A549 (cell line): ENCODE data around the gene TNN.

Source experiments
- CHD2 ChIP-seq: fragments of 150-350 bp; IDR thresholded peaks from 2 replicates; pipeline ENCODE4 v1.6.1; 2014; ENCODE audit warnings: low read length; ENCODE audit not compliant: partially characterized antibody
- EHMT2 ChIP-seq: fragments of 200-600 bp; sonication (generic); IDR thresholded peaks from 2 replicates; pipeline ENCODE4 v1.6.1; 2016; ENCODE audit warnings: antibody characterized with exemption, low read depth, mild to moderate bottlenecking, moderate library complexity
- EP300 ChIP-seq, 2 experiments: fragments of >200 bp; sonication (Bioruptor Twin); formaldehyde crosslinking; IDR thresholded peaks; 2 replicates in 1 of 2; 3 replicates in 1 of 2; pipeline ENCODE4 v1.6.1; 2016 to 2017
- JUNB ChIP-seq: fragments of >200 bp; sonication (Bioruptor Twin); formaldehyde crosslinking; IDR thresholded peaks from 2 replicates; pipeline ENCODE4 v1.6.1; 2016
- MYC ChIP-seq: IDR thresholded peaks from 2 replicates; pipeline ENCODE4 v1.6.1; 2012; ENCODE audit warnings: mild to moderate bottlenecking, inconsistent platforms, low read length, improper control_type of control experiment, borderline replicate concordance
- POLR2A ChIP-seq: IDR thresholded peaks from 2 replicates; pipeline ENCODE4 v1.6.1; 2012; ENCODE audit warnings: mild to moderate bottlenecking, low read length
- RAD21 ChIP-seq, 2 experiments: fragments of >200 bp in 1 of 2; sonication (Bioruptor Twin) in 1 of 2; formaldehyde crosslinking in 1 of 2; IDR thresholded peaks in 1 of 2; conservative IDR thresholded peaks in 1 of 2; 2 replicates in 1 of 2; 3 replicates in 1 of 2; pipeline ENCODE4 v1.6.1; 2012 to 2018; ENCODE audit warnings: inconsistent platforms in 1 of 2
- TF ChIP-seq, protein P1 (sequence below): fragments of >200 bp; sonication (Bioruptor Twin); formaldehyde crosslinking; IDR thresholded peaks from 3 replicates; pipeline ENCODE4 v1.5.1; 2016
- TF ChIP-seq, protein P2 (sequence below): IDR thresholded peaks from 2 replicates; pipeline ENCODE4 v1.6.1; 2012
- TF ChIP-seq, protein P3 (sequence below): fragments of 150-350 bp; IDR thresholded peaks from 2 replicates; pipeline ENCODE4 v1.6.1; 2014; ENCODE audit warnings: low read depth, mild to moderate bottlenecking, low read length
- TF ChIP-seq, protein P4 (sequence below): fragments of 450-650 bp; IDR thresholded peaks from 2 replicates; pipeline ENCODE4 v1.6.1; 2014; ENCODE audit warnings: antibody characterized with exemption
- TF ChIP-seq, protein P5 (sequence below): fragments of 250-450 bp; sonication (Bioruptor Pico); IDR thresholded peaks from 2 replicates; pipeline ENCODE4 v1.5.0; 2021; ENCODE audit warnings: mild to moderate bottlenecking, moderate library complexity, borderline replicate concordance

DNA sequence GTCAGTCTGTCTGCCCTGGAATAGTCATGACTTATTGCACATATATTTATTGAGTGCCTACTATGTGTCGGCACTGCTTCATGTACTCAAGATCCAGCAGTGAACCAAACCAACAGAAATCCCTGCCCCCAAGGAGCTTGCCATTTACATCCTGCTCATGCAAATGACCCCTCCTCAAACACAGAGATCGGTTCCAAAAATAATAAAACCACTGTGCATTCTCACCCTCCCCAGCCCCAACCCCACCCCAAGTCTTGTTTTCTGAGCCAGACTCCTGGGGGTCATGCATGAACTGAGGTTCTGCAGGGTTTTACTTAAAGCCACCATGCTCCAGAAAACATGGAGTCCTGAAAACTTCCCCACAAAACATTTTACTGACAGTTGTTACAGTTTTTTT is 63.0 kb downstream of the TNN start:
- TF ChIP-seq, protein P1, sequence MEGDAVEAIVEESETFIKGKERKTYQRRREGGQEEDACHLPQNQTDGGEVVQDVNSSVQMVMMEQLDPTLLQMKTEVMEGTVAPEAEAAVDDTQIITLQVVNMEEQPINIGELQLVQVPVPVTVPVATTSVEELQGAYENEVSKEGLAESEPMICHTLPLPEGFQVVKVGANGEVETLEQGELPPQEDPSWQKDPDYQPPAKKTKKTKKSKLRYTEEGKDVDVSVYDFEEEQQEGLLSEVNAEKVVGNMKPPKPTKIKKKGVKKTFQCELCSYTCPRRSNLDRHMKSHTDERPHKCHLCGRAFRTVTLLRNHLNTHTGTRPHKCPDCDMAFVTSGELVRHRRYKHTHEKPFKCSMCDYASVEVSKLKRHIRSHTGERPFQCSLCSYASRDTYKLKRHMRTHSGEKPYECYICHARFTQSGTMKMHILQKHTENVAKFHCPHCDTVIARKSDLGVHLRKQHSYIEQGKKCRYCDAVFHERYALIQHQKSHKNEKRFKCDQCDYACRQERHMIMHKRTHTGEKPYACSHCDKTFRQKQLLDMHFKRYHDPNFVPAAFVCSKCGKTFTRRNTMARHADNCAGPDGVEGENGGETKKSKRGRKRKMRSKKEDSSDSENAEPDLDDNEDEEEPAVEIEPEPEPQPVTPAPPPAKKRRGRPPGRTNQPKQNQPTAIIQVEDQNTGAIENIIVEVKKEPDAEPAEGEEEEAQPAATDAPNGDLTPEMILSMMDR, result no peak
- no peak for TF ChIP-seq POLR2A
- no peak for TF ChIP-seq EP300 (IDR thresholded peaks at IDR 0.05)
- TF ChIP-seq EHMT2, result no peak
- TF ChIP-seq, protein P2, sequence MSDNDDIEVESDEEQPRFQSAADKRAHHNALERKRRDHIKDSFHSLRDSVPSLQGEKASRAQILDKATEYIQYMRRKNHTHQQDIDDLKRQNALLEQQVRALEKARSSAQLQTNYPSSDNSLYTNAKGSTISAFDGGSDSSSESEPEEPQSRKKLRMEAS, result no peak
- no peak for TF ChIP-seq MYC
- TF ChIP-seq, protein P3, sequence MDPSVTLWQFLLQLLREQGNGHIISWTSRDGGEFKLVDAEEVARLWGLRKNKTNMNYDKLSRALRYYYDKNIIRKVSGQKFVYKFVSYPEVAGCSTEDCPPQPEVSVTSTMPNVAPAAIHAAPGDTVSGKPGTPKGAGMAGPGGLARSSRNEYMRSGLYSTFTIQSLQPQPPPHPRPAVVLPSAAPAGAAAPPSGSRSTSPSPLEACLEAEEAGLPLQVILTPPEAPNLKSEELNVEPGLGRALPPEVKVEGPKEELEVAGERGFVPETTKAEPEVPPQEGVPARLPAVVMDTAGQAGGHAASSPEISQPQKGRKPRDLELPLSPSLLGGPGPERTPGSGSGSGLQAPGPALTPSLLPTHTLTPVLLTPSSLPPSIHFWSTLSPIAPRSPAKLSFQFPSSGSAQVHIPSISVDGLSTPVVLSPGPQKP, result no peak
- no peak for TF ChIP-seq JUNB
- no peak for TF ChIP-seq CHD2
- TF ChIP-seq RAD21 (conservative IDR thresholded peaks at IDR 0.05 in 1 of 2, IDR thresholded peaks at IDR 0.05 in 1 of 2), result no peak
- TF ChIP-seq, protein P4, sequence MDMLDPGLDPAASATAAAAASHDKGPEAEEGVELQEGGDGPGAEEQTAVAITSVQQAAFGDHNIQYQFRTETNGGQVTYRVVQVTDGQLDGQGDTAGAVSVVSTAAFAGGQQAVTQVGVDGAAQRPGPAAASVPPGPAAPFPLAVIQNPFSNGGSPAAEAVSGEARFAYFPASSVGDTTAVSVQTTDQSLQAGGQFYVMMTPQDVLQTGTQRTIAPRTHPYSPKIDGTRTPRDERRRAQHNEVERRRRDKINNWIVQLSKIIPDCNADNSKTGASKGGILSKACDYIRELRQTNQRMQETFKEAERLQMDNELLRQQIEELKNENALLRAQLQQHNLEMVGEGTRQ, result no peak
- TF ChIP-seq, protein P5, sequence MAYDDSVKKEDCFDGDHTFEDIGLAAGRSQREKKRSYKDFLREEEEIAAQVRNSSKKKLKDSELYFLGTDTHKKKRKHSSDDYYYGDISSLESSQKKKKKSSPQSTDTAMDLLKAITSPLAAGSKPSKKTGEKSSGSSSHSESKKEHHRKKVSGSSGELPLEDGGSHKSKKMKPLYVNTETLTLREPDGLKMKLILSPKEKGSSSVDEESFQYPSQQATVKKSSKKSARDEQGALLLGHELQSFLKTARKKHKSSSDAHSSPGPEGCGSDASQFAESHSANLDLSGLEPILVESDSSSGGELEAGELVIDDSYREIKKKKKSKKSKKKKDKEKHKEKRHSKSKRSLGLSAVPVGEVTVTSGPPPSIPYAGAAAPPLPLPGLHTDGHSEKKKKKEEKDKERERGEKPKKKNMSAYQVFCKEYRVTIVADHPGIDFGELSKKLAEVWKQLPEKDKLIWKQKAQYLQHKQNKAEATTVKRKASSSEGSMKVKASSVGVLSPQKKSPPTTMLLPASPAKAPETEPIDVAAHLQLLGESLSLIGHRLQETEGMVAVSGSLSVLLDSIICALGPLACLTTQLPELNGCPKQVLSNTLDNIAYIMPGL (CRISPR knock-in tag), result no peak
